ENCODE data around the gene ACAA2. TPM values are rescaled to one million over a fixed set of nuclear protein-coding genes. Genes with fewer than 3 reads are reported as not detected.

Gene ACAA2
- total and polyA plus RNA-seq, 8 donors: 23.3 to 122 (median 36.0) TPM

GRCh38 chr18:49745045-49746014, 68.0 kb downstream of the ACAA2 start:
- H3K9me3 ChIP-seq: no peaks in the 10 kb centered on the region
- TF ChIP-seq POLR2AphosphoS5 (IDR thresholded peaks at IDR 0.05): no peak
- TF ChIP-seq EP300 (IDR thresholded peaks at IDR 0.05): no peak
- no peak for TF ChIP-seq POLR2A (IDR thresholded peaks at IDR 0.05)
- TF ChIP-seq CTCF (IDR thresholded peaks at IDR 0.05): no peak
- intact Hi-C loops (cut with DNase I; ENCODE audit: low total_unique reads): no loop called here
- no peak for DNase-seq
- H3K4me1 ChIP-seq: no peaks in the 10 kb centered on the region
- no peak overlapping the region for H3K27ac ChIP-seq
- 87 to 94% (median 91%) methylated on average over 9 to 11 of the region's 11 CpGs for WGBS, 5 donors
- no peak overlapping the region for H3K4me3 ChIP-seq
- no peaks in the 10 kb centered on the region for H3K27me3 ChIP-seq
- no peaks in the 10 kb centered on the region for H3K36me3 ChIP-seq

DNA sequence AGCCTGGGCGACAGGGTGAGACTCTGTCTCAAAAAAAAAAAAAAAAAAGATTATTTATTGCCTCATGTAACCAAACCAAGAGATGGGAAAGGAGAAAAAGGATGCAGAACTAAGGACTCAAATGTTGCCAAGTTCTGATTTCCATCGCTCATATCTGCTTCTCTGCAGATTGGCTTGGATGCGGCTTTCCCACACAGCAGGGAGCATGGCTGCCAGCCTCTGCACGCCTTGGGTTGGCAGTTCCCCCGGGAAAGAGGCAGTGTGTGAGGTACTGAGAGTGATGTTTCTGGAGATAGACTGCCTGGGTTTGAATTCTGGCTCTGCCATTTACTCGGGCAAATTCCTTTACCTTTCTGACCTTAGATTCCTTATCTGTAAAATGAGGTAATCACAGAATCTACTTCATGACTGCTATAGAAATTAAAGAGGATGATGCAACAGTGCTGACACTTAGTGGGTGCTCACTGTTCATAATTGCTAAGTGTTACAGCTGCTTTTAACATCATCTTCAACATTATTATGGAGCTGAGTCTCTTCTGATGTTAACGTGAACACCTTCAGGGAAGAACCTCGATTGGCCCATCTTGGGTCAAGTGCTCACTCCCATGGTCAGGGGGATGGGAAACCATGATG, 68.8 kb downstream of the ACAA2 start:
- no peak for DNase-seq
- Histone ChIP-seq H3K36me3 (no peaks in the 10 kb centered on the region), H3K27me3 (no peaks in the 10 kb centered on the region), H3K27ac (no peak overlapping the region), H3K9me3 (no peaks in the 10 kb centered on the region), H3K4me3 (no peak overlapping the region), H3K4me1 (no peaks in the 10 kb centered on the region)
- WGBS, 5 donors: 70 to 78% (median 73%) methylated on average over 8 of the region's 8 CpGs
- TF ChIP-seq POLR2AphosphoS5 (IDR thresholded peaks at IDR 0.05) (no peak), POLR2A (IDR thresholded peaks at IDR 0.05) (no peak), CTCF (IDR thresholded peaks at IDR 0.05) (no peak), EP300 (IDR thresholded peaks at IDR 0.05) (no peak)
- intact Hi-C loops (cut with DNase I; ENCODE audit: low total_unique reads): no loop called here

DNA sequence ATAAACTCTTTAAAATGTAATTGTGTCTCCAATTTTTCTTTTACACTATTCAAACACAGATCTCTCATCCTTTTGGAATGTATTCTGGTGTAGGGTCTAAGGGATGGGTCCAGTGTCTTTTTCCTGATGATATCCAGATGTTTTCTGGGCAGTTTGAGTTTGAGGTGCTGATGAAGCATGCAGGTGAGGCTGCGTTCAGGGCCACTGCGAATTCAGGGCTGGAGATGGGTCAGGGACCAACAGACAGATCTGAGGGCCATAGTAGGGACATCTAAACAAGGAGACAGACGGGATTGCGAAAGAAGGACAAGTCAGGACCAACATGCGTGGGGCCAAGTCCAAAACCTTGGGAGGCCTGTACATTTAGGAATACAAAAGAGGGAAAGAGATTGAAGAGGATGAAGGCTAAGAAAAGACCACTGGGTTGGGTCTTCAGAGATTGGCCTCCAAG, 70.2 kb downstream of the ACAA2 start:
- Histone ChIP-seq H3K36me3 (no peaks in the 10 kb centered on the region), H3K27me3 (no peaks in the 10 kb centered on the region), H3K4me3 (no peak overlapping the region), H3K27ac (no peak overlapping the region), H3K4me1 (no peaks in the 10 kb centered on the region), H3K9me3 (no peaks in the 10 kb centered on the region)
- TF ChIP-seq CTCF (IDR thresholded peaks at IDR 0.05) (no peak), POLR2A (IDR thresholded peaks at IDR 0.05) (no peak), EP300 (IDR thresholded peaks at IDR 0.05) (no peak), POLR2AphosphoS5 (IDR thresholded peaks at IDR 0.05) (no peak)
- intact Hi-C loops (cut with DNase I; ENCODE audit: low total_unique reads): no loop called here
- no peak for DNase-seq
- WGBS, 5 donors: 69 to 89% (median 82%) methylated on average over 5 of the region's 5 CpGs

DNA sequence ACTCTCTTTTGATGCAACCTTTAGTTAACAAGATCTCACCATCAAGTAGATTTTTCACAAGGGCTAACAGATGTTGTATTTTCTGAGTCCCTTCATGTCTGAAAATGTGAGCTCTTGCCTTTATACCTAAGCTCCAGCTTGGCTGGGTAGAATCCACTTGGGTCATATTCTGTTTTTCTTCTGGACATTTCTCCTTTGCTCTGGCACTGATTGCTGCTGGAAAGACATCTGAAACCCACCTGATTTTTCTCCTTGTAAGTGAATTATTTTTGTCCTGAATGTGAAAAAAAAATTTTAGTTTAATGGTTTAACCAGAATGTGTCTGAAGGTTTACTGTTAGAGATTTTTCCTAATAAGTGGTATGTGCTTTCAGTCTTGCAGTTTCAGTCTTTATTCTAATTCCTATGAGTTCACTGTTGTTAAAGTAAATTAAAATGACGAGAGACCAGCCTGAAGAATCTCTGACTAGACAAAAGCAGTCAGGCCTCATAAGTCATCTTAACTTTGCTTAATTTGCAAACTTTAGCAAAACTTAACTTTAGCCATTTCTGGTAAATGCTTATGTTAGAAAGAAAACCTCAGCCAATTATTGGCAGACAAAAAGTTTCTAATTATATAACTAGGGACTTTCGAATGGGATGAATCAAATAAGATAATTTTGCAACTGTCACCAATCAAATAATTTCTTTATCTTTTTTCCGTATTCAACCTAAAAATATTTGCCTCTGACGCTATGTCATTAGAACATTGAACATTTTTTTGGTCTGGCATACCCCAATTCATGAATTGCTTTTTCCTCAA, 70.8 kb downstream of the ACAA2 start:
- Histone ChIP-seq H3K27me3 (no peaks in the 10 kb centered on the region), H3K9me3 (no peaks in the 10 kb centered on the region), H3K4me1 (no peaks in the 10 kb centered on the region), H3K36me3 (no peaks in the 10 kb centered on the region), H3K4me3 (no peak overlapping the region), H3K27ac (no peak overlapping the region)
- DNase-seq: no peak
- intact Hi-C loops (cut with DNase I; ENCODE audit: low total_unique reads): no loop called here
- WGBS, 5 donors: 54 to 70% (median 63%) methylated on average over 4 of the region's 4 CpGs
- TF ChIP-seq CTCF (IDR thresholded peaks at IDR 0.05) (no peak), POLR2A (IDR thresholded peaks at IDR 0.05) (no peak)
